Body of pancreas (tissue), 4 donors: ENCODE measurements around the gene CCT8L2. TPM values are rescaled to one million over a fixed set of nuclear protein-coding genes. Genes with fewer than 3 reads are reported as not detected.
"Not testable (repeated sequence)": the region's sequence is repeated elsewhere in the genome, so short reads cannot be mapped to it uniquely, and the experiment has no call there.

ENCODE experiments used
- ATAC-seq: fragments of 150-250 bp; one replicate; pipeline ENCODE4 v1.9.1; 2016
- DNase-seq, 4 donors: peaks; one replicate each; pipeline ENCODE4 v3.0.0-alpha.2; 2019
- H3K27ac ChIP-seq, 4 donors: fragments of 200-600 bp; sonication (generic); 1 replicate in 3 of 4; 2 replicates in 1 of 4; pipeline versions ENCODE4 v1.5.1 to v1.6.1; 2016 to 2019; ENCODE audit warnings: mild to moderate bottlenecking in 1 of 4, mixed read lengths in 1 of 4, moderate library complexity in 1 of 4
- H3K27me3 ChIP-seq, 2 donors: fragments of 200-600 bp; sonication (generic); one replicate each; pipeline ENCODE4 v1.6.0; 2016; ENCODE audit warnings: mild to moderate bottlenecking in 1 of 2
- H3K36me3 ChIP-seq, 2 donors: fragments of 200-600 bp; sonication (generic); replicated peaks in 1 of 2; 2 replicates each; pipeline ENCODE4 v1.5.1; 2016; ENCODE audit warnings: low read depth in 2 of 2; ENCODE audit not compliant: insufficient read depth in 1 of 2
- H3K4me1 ChIP-seq: fragments of 200-600 bp; sonication (generic); one replicate; pipeline ENCODE4 v1.6.0; 2016
- H3K4me3 ChIP-seq, 2 donors: fragments of 200-600 bp; sonication (generic); 1 replicate in 1 of 2; 2 replicates in 1 of 2; pipeline ENCODE4 v1.5.1; 2016 to 2019
- H3K9me3 ChIP-seq, 3 donors: fragments of 200-600 bp; sonication (generic); 1 replicate in 2 of 3; 2 replicates in 1 of 3; pipeline ENCODE4 v1.5.1; 2016
- WGBS, 2 donors: methylation state at CpG; one replicate each; pipeline ENCODE4 v1.1.5; 2017; 5-methylcytosine and 5-hydroxymethylcytosine counted together
- intact Hi-C: fragments of 100-400 bp; cut with DNase I; formaldehyde crosslinking; loops from one replicate; pipeline ENCODE4 v1.15.1; 2023
- total RNA-seq, 2 donors: library from RNA; depleted of rRNA; stranded (reverse); fragments of >200 nt; gene quantifications; one replicate each; pipeline ENCODE4 v1.1.0, GENCODE V29; 2016

The CCT8L2 gene, protein sequence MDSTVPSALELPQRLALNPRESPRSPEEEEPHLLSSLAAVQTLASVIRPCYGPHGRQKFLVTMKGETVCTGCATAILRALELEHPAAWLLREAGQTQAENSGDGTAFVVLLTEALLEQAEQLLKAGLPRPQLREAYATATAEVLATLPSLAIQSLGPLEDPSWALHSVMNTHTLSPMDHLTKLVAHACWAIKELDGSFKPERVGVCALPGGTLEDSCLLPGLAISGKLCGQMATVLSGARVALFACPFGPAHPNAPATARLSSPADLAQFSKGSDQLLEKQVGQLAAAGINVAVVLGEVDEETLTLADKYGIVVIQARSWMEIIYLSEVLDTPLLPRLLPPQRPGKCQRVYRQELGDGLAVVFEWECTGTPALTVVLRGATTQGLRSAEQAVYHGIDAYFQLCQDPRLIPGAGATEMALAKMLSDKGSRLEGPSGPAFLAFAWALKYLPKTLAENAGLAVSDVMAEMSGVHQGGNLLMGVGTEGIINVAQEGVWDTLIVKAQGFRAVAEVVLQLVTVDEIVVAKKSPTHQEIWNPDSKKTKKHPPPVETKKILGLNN
- total RNA-seq = not detected

DNA sequence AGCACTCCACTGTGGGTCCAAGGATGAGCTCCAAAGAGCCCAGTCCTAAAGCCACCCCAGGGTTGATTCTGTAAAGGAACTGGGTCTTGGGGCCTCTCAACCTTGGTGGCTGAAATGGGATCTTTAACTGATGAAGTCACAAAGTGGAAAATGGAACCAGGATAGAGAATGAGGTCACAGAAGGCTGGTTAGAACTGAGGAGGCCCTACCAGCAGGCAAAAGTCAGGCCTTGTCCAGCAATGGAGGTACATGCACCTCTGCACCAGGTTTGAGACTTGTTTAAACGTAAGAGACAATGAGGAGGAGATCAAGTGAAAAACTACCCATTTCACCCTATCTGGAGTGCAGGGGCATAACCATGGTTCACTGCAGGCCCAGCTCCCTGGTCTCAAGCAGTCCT lies at the start of gene CCT8L2:
CCT8L2 (minus strand) TSS at position 101 of the 400 bp plus-strand sequence. CDS start 260 bp downstream, outside the sequence.
- 47 to 50% methylated on average over 1 of the region's 1 CpG for WGBS, 2 donors
- ATAC-seq, intact Hi-C loops, H3K4me3 ChIP-seq, H3K9me3 ChIP-seq, DNase-seq, H3K27me3 ChIP-seq, H3K4me1 ChIP-seq, H3K36me3 ChIP-seq, H3K27ac ChIP-seq: not testable (repeated sequence)

DNA sequence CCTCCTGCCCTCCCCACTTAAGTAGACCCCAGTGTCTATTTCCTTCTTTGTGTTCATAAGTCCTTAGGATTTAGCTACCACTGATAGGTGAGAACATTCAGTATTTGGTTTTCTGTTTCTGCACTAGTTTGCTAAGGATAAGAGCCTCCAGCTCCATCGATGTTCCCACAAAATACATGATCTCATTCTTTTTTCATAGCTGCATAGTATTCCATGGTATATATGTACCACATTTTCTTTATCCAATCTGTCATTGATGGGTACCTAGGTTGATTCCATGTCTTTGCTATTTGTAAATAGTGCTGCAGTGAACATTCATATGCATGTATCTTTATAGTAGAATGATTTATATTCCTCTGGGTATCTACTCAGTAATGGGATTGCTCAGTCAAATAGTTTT lies 42.8 kb upstream of the CCT8L2 start:
- 60 to 71% methylated on average over 1 of the region's 1 CpG for WGBS, 2 donors
- DNase-seq, H3K27me3 ChIP-seq: not testable (repeated sequence)

DNA sequence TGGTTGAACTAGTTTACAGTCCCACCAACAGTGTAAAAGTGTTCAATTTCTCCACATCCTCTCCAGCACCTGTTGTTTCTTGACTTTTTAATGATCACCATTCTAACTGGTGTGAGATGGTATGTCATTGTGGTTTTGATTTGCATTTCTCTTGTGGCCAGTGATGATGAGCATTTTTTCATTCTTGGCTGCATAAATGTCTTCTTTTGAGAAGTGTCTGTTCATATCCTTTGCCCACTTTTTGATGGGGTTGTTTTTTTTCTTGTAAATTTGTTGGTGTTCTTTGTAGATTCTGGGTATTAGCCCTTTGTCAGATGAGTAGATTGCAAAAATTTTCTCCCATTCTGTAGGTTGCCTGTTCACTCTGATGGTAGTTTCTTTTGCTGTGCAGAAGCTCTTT lies 41.5 kb upstream of the CCT8L2 start:
- ATAC-seq, H3K4me1 ChIP-seq, H3K27ac ChIP-seq, H3K27me3 ChIP-seq, H3K9me3 ChIP-seq, intact Hi-C loops, H3K4me3 ChIP-seq, H3K36me3 ChIP-seq, DNase-seq: not testable (repeated sequence)

More for the DNA sequence above, 42.8 kb upstream of the CCT8L2 start:
- H3K27ac ChIP-seq, ATAC-seq, intact Hi-C loops, H3K9me3 ChIP-seq, H3K4me1 ChIP-seq, H3K4me3 ChIP-seq, H3K36me3 ChIP-seq: not testable (repeated sequence)

DNA sequence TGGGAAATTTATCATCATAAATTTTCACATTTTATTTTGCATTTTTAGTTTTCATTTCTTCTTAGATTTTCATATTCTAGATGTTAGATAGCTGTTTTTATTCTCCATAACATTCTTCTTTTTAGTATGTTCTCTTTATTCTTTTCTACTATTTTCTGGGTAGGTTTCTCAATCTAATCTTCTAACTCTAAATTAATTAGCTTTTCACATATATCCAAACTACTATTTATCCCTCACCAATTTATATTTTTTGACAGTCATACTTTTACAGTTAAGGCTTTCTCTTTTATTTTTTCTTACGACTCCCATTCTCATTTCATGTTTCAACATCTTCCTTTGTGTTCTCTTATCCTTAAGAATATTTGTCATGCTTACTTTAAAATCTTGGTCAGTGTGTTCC lies 35.9 kb upstream of the CCT8L2 start:
- H3K4me3 ChIP-seq, intact Hi-C loops, H3K9me3 ChIP-seq, H3K27ac ChIP-seq, H3K4me1 ChIP-seq, DNase-seq, ATAC-seq, H3K27me3 ChIP-seq, H3K36me3 ChIP-seq: not testable (repeated sequence)
- WGBS, 2 donors = 73 to 76% methylated on average over 1 of the region's 1 CpG

DNA sequence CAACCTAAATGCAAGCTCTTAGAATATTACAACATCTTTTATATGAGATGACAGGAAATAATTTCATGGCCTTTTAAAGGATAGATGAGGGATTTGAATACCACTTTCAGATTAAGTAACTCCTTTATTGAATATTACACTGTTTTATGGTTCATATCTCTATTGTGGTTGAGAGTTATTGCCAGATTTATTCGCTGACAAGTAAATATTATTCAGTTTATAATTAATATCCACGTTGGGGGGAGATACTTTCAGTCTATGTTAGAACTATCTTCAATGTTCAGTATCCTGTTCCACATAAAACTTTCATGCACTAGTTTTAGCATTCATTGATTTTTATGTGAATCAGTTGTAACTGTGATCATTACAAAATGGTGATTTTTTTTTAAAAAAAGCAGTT lies 32.4 kb upstream of the CCT8L2 start:
- H3K4me1 ChIP-seq, ATAC-seq, H3K9me3 ChIP-seq, intact Hi-C loops, H3K27ac ChIP-seq, H3K4me3 ChIP-seq, H3K36me3 ChIP-seq, DNase-seq, H3K27me3 ChIP-seq: not testable (repeated sequence)
- WGBS, 2 donors = 35 to 37% methylated on average over 2 of the region's 2 CpGs

DNA sequence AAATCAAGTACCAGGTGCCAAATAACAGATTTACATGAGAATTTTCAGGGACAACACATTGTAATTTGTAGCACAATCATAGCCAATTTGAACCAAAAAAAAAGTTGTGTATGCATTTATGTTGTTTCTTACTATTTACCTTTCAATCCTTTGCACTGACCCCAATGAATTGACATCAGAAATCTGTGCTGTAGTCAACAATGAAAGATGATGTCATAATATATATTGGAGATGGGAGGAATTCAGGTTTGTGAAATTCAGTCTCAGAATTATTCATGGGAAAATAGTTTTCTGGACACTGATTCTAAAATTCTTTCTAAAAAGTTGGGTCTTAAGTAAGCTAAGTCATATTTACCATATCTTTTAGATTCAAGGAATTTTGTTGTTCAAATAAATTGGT lies 31.0 kb upstream of the CCT8L2 start:
- H3K4me3 ChIP-seq, H3K36me3 ChIP-seq, intact Hi-C loops, H3K9me3 ChIP-seq, H3K27ac ChIP-seq, ATAC-seq, H3K27me3 ChIP-seq, DNase-seq, H3K4me1 ChIP-seq: not testable (repeated sequence)

DNA sequence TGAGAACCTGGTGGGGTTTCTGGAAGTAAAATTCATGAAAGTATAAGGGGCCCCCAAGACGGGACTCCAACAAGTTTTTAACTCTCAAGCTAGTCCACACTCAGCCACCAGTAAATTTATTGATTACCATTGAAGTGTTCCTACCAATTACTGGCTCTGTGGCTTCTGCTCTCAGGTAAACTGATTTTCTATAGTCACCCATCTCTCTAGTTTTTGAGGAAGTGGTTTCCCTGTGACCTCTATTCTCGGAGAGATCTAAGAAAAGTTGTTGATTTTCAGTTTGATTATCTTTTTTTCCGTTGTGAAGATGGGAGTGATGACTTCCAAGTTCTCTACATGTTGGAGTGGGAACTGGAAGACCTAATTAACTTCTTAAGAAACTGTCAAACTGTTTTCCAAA lies 24.9 kb upstream of the CCT8L2 start:
- ATAC-seq, intact Hi-C loops, DNase-seq, H3K4me1 ChIP-seq, H3K27ac ChIP-seq, H3K27me3 ChIP-seq, H3K4me3 ChIP-seq, H3K36me3 ChIP-seq, H3K9me3 ChIP-seq: not testable (repeated sequence)
- 29 to 37% methylated on average over 3 of the region's 3 CpGs for whole genome bisulfite sequencing, 2 donors

DNA sequence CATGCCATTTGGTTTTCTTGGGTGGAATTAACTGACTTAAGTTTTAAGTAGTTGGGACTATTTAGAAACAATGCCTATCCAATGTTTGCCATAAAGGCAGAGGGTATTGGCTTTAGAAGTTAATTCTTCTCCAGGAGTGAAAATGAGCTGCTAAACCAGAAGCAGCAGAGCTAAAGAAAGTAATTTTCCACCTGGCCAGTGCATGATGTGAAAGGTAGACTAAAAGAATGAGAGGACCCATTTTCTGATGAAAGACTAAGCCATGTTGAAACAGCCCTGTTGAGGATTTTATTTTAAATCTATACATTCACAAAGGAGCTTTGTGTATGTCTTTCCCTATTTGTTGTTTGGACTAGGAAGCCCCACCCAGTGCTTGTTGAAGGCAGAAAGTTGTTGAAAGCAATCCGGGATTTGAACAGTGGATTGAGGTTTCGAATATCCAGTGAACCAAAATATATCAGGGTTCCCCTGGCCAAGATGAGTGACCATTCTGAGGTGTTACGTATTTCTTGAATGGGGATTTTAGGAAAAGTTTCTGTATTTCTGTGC lies 23.9 kb upstream of the CCT8L2 start:
- H3K9me3 ChIP-seq, H3K36me3 ChIP-seq, ATAC-seq, intact Hi-C loops, H3K4me3 ChIP-seq, DNase-seq, H3K27me3 ChIP-seq, H3K4me1 ChIP-seq, H3K27ac ChIP-seq: not testable (repeated sequence)
- 57 to 76% methylated on average over 3 of the region's 3 CpGs for WGBS, 2 donors

DNA sequence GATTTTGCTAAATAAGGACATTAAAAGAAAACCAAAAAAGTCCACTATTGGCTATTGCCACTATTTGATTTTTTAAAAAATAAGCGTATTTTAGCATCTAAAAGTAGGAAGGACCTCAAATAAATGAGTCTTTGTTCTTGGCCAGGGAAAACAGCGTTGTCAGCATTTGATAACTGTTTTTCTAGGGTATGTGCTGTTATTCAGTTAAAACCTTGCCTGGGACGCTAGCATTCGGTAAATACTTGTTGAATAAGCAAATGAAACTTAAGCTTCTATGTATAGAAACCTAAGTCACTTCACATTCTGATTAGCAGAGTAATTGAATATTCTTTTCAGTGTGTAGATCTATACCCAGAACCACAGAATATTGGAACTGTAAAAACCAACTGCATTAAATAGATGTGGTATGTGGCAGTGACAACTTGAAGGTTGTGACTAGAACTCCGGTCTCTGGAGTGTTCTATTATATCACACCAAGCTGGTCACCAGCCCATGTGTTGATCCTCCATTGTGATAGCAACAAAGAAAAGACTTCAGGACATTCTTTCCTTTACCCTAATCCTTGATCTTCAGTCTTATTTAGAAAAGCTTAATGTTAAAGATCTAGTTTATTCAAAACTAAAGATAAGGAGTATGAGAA lies 23.1 kb upstream of the CCT8L2 start:
- ATAC-seq, H3K27ac ChIP-seq, H3K27me3 ChIP-seq, H3K4me3 ChIP-seq, H3K4me1 ChIP-seq, H3K9me3 ChIP-seq, intact Hi-C loops, H3K36me3 ChIP-seq, DNase-seq: not testable (repeated sequence)
- WGBS, 2 donors = 47 to 60% methylated on average over 5 of the region's 5 CpGs
